GM21447 (cell line): ENCODE results near the gene SNAI3.
"Not testable (repeated sequence)": the region's sequence is repeated elsewhere in the genome, so short reads cannot be mapped to it uniquely, and the experiment has no call there.

Experiments used
- ATAC-seq: cut with Tn5 transposase; IDR thresholded peaks from one replicate; pipeline ENCODE4 v1.9.1; 2021; ENCODE audit not compliant: unreplicated experiment

SNAI3 gene

GRCh38 chr16:88671806-88672205, 14.5 kb downstream of the SNAI3 start:
- no peak for ATAC-seq

GRCh38 chr16:88669980-88670379, 16.3 kb downstream of the SNAI3 start:
- no peak for ATAC-seq

DNA sequence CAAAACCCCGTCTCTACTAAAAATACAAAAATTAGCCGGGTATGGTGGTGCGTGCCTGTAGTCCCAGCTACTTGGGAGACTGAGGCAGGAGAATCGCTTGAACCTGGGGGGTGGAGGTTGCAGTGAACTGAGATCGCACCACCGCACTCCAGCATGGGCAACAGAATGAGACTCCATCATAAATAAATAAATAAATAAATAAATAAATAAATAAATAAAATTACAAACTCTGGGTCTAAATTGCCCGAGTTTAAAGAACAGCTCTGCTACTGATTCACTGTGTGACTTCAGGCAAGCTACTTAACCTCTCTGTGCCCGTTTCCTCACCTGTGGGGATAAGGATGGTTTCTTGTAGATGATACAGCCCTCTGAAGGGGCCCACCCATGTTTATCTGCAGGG, 16.8 kb downstream of the SNAI3 start:
- ATAC-seq, result not testable (repeated sequence)

DNA sequence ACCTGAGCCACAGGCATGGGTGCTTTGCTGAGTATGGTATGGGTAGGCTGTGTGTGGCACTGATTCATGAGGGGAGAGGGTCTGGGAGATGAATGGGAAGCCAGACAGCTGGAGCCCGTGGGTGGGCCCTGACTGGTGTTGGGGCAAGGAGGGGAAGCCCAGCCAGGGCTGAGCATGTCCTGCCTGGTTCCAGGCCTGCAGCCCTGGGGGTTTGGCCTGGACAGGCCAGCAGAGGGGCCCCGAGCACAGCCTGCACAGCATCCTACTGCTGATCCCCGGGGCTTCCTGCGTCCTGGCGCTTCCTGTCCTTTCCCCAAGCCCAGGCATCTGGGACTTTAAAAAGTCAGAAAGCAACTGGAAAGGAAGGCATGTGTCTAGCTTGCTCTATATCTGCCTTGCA, 18.8 kb downstream of the SNAI3 start:
- ATAC-seq, result no peak

- ATAC-seq, result no peak
Measured at GRCh38 chr16:88665570-88665969, 20.7 kb downstream of the SNAI3 start.

DNA sequence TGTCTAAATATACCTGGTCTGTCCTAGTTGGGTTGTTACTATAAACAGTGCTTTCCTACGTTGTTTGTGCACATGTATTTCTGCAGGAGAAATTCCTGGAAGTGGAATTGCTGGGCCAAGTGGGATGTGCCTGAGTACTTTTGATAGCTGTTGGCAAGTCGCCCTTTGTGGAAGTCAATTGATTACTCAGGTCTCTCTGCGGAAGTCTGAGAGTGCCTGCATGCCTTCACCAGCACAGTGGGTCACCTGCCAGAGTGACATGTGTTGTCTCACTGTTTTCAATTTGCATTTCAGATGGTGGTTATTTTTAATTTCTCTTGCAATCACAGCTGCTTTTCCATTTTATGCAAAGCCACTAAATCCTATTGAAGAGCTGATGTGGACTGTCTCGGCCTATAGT, 21.2 kb downstream of the SNAI3 start:
- ATAC-seq, result no peak

- peak; percentile 88 for ATAC-seq
Measured at GRCh38 chr16:88662843-88663606, 23.3 kb downstream of the SNAI3 start, which contains the start of gene MVD. TSS of gene MVD (minus strand) at chr16:88663091. CDS start at chr16:88663080, 11 bp downstream.

GRCh38 chr16:88662222-88662842, 24.0 kb downstream of the SNAI3 start:
- ATAC-seq, result peak; percentile 15

GRCh38 chr16:88661468-88661867, 24.8 kb downstream of the SNAI3 start:
- ATAC-seq, result no peak

DNA sequence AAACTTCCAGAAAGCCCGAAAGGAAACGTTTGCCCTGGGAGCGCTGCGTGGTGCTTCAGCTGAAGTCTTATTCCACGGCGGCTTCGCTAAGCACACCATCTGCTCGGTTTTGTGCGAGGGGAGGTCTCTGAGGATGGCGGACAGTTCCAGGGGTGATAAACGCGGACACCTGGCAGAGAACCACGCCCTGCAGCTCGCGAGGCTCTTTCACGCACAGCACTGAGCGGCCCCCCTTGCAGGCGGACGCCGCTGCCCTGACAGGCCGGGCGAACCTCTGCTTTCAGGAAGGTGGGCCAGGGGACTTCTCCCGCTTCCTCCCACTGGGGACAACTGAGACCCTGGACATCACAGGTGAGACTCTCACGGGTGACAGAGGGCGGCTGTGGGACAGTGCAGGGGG, 27.1 kb downstream of the SNAI3 start:
- no peak for ATAC-seq

- ATAC-seq, result no peak
Measured at GRCh38 chr16:88658714-88659113, 27.6 kb downstream of the SNAI3 start.

- ATAC-seq, result no peak
Measured at GRCh38 chr16:88657371-88657770, 28.9 kb downstream of the SNAI3 start.

GRCh38 chr16:88656291-88656980, 29.9 kb downstream of the SNAI3 start:
- ATAC-seq, result no peak

GRCh38 chr16:88655733-88656281, 30.5 kb downstream of the SNAI3 start:
- no peak for ATAC-seq

- no peak for ATAC-seq
Measured at GRCh38 chr16:88655053-88655732, 31.1 kb downstream of the SNAI3 start.

- no peak for ATAC-seq
Measured at GRCh38 chr16:88654363-88655052, 31.8 kb downstream of the SNAI3 start.

- no peak for ATAC-seq
Measured at GRCh38 chr16:88653596-88654362, 32.5 kb downstream of the SNAI3 start.

DNA sequence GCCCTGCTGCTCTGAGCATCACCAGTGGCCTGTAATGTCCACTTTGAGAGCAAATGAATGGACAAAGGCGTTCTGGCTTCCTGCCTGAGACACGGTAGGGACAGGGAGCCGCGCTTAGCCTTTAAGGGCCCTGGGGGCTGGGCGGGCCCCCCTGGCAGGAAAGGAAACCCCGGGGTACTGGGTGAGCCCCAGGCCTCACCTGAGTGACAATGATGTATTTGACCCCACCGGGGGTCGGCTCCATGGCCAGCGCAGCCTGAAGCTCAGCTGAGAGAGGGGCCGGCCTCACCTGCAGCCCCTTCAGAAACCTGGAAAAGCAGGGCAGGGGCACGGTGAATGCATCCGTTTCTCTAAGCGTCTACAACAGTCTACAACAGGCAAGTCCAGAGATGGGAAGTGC, 33.2 kb downstream of the SNAI3 start:
- ATAC-seq, result no peak

DNA sequence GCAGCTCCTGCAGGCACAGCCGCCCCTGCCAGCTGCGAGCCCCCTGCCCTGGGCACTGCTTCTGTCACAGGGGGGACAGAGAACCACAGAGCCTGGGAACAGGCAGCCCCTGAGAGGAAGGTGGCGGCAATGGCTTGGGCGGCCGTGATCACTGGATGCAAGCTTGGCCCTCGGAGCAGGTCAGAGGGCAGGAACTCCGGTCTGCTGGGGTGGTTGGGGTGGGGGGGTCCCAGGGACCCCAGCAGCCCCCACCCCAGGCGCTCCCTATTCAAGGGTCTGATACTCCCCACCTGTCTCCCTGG, 33.6 kb downstream of the SNAI3 start:
- ATAC-seq, result no peak
